Measurements from ENCODE around the gene PARD6G. TPM values are rescaled to one million over a fixed set of nuclear protein-coding genes. Genes with fewer than 3 reads are reported as not detected.

Gene PARD6G
- total RNA-seq, 1 experiment from 2014 or later = 0.15 TPM

- ChIA-PET CTCF (no interaction called here), POLR2A (ENCODE audit: unreplicated experiment) (no interaction called here)
- BruUV-seq (replicated peaks) = no TSS peak
- H3K4me2 ChIP-seq = no peak overlapping the region
- H3K4me1 ChIP-seq (replicated peaks; ENCODE audit: insufficient read depth) = no peaks in the 10 kb centered on the region
- peaks cover 4% of the 10 kb centered on the region; the same call in 1 of the 2 replicates for H4K20me1 ChIP-seq (ENCODE audit: insufficient read depth)
- no peaks in the 10 kb centered on the region for H3K79me2 ChIP-seq (ENCODE audit: low read depth)
- no peak overlapping the region for H3K4me3 ChIP-seq
- H3K36me3 ChIP-seq (ENCODE audit: low read depth) = peaks cover 12% of the 10 kb centered on the region; the same call in 1 of the 2 replicates
- H3K9me3 ChIP-seq (ENCODE audit: insufficient read depth, low read depth) = no peaks in the 10 kb centered on the region
- intact Hi-C loops (cut with micrococcal nuclease; ENCODE audit: unreplicated experiment) = no loop called here
- no peak overlapping the region for H2AFZ ChIP-seq
- no peaks in the 10 kb centered on the region for H3K9me2 ChIP-seq (ENCODE audit: insufficient read depth)
- no peak overlapping the region for H3K27ac ChIP-seq
- H3K27me3 ChIP-seq (ENCODE audit: insufficient read depth, low read depth) = no peaks in the 10 kb centered on the region
- no peaks in the 10 kb centered on the region for H3F3A ChIP-seq (ENCODE audit: insufficient read depth, low read depth)
- DNase-seq = no peak
- TF ChIP-seq, protein P1, sequence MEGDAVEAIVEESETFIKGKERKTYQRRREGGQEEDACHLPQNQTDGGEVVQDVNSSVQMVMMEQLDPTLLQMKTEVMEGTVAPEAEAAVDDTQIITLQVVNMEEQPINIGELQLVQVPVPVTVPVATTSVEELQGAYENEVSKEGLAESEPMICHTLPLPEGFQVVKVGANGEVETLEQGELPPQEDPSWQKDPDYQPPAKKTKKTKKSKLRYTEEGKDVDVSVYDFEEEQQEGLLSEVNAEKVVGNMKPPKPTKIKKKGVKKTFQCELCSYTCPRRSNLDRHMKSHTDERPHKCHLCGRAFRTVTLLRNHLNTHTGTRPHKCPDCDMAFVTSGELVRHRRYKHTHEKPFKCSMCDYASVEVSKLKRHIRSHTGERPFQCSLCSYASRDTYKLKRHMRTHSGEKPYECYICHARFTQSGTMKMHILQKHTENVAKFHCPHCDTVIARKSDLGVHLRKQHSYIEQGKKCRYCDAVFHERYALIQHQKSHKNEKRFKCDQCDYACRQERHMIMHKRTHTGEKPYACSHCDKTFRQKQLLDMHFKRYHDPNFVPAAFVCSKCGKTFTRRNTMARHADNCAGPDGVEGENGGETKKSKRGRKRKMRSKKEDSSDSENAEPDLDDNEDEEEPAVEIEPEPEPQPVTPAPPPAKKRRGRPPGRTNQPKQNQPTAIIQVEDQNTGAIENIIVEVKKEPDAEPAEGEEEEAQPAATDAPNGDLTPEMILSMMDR (conservative IDR thresholded peaks at IDR 0.05) = no peak
- no peak for TF ChIP-seq EZH2 (IDR thresholded peaks at IDR 0.05; ENCODE audit: low read depth)
Observed at GRCh38 chr18:80145196-80145804, 102.0 kb downstream of the PARD6G start.

- Histone ChIP-seq H3F3A (ENCODE audit: insufficient read depth, low read depth) (no peaks in the 10 kb centered on the region), H3K4me3 (no peak overlapping the region), H3K9me3 (ENCODE audit: insufficient read depth, low read depth) (no peaks in the 10 kb centered on the region), H3K79me2 (ENCODE audit: low read depth) (no peaks in the 10 kb centered on the region), H3K9me2 (ENCODE audit: insufficient read depth) (no peaks in the 10 kb centered on the region), H3K4me2 (no peak overlapping the region), H3K36me3 (ENCODE audit: low read depth) (peaks cover 22% of the 10 kb centered on the region), H4K20me1 (ENCODE audit: insufficient read depth) (peaks cover 4% of the 10 kb centered on the region), H2AFZ (no peak overlapping the region), H3K27me3 (ENCODE audit: insufficient read depth, low read depth) (no peaks in the 10 kb centered on the region), H3K27ac (no peak overlapping the region), H3K4me1 (replicated peaks; ENCODE audit: insufficient read depth) (no peaks in the 10 kb centered on the region)
- TF ChIP-seq, protein P1 (conservative IDR thresholded peaks at IDR 0.05) = no peak
- no peak for TF ChIP-seq EZH2 (IDR thresholded peaks at IDR 0.05; ENCODE audit: low read depth)
- intact Hi-C loops (cut with micrococcal nuclease; ENCODE audit: unreplicated experiment) = no loop called here
- no peak for DNase-seq
- POLR2A ChIA-PET (ENCODE audit: unreplicated experiment) = no interaction called here
- CTCF ChIA-PET = no interaction called here
- no TSS peak for BruUV-seq (replicated peaks)
Observed at GRCh38 chr18:80143881-80144280, 103.4 kb downstream of the PARD6G start.

- intact Hi-C loops (cut with micrococcal nuclease; ENCODE audit: unreplicated experiment) = no loop called here
- Histone ChIP-seq H3K9me2 (ENCODE audit: insufficient read depth) (no peaks in the 10 kb centered on the region), H3K4me1 (replicated peaks; ENCODE audit: insufficient read depth) (no peaks in the 10 kb centered on the region), H3F3A (ENCODE audit: insufficient read depth, low read depth) (no peaks in the 10 kb centered on the region), H3K4me3 (no peak overlapping the region), H3K4me2 (no peak overlapping the region), H3K36me3 (ENCODE audit: low read depth) (peaks cover 30% of the 10 kb centered on the region), H3K9me3 (ENCODE audit: insufficient read depth, low read depth) (no peaks in the 10 kb centered on the region), H2AFZ (no peak overlapping the region), H3K79me2 (ENCODE audit: low read depth) (no peaks in the 10 kb centered on the region), H3K27ac (no peak overlapping the region), H4K20me1 (ENCODE audit: insufficient read depth) (peaks cover 9% of the 10 kb centered on the region), H3K27me3 (ENCODE audit: insufficient read depth, low read depth) (no peaks in the 10 kb centered on the region)
- ChIA-PET POLR2A (ENCODE audit: unreplicated experiment) (no interaction called here), CTCF (interaction anchor here (0.7 kb wide), 1 partner anchor 682 kb away, joined by 3 read pairs; no protein-coding TSS in a partner anchor)
- DNase-seq = no peak
- BruUV-seq (replicated peaks) = no TSS peak
- TF ChIP-seq EZH2 (IDR thresholded peaks at IDR 0.05; ENCODE audit: low read depth) = no peak
- TF ChIP-seq, protein P1 (conservative IDR thresholded peaks at IDR 0.05) = no peak
Observed at GRCh38 chr18:80140455-80140985, 106.8 kb downstream of the PARD6G start.
